Upper lobe of right lung (tissue), 1 donor: ENCODE data around the gene PLEKHH3. TPM values are rescaled to one million over a fixed set of nuclear protein-coding genes. Genes with fewer than 3 reads are reported as not detected.

Experiments used
- ATAC-seq: fragments of 200-7000 bp; cut with Tn5 transposase; one replicate; pipeline ENCODE4 v1.9.1; 2020; ENCODE audit warnings: mild to moderate bottlenecking, moderate library complexity
- DNase-seq: peaks from one replicate; pipeline ENCODE4 v3.0.0-alpha.2; 2020
- H3K27ac ChIP-seq: fragments of 200-600 bp; one replicate; pipeline ENCODE4 v1.8.0; 2022
- H3K27me3 ChIP-seq: fragments of 200-600 bp; one replicate; pipeline ENCODE4 v1.8.0; 2022; ENCODE audit warnings: mild to moderate bottlenecking
- H3K36me3 ChIP-seq: fragments of 200-600 bp; one replicate; pipeline ENCODE4 v1.8.0; 2022
- H3K4me1 ChIP-seq: fragments of 200-600 bp; one replicate; pipeline ENCODE4 v1.8.0; 2022
- H3K4me3 ChIP-seq: fragments of 200-600 bp; one replicate; pipeline ENCODE4 v1.8.0; 2022; ENCODE audit warnings: mild to moderate bottlenecking
- H3K9me3 ChIP-seq: fragments of 200-600 bp; one replicate; pipeline ENCODE4 v1.8.0; 2022
- CTCF ChIP-seq: fragments of 200-600 bp; IDR thresholded peaks from one replicate; pipeline ENCODE4 v1.8.0; 2022; ENCODE audit warnings: antibody characterized with exemption
- intact Hi-C: fragments of 100-400 bp; cut with DNase I; formaldehyde crosslinking; loops from one replicate; pipeline ENCODE4 v1.11.0; 2022
- long read RNA-seq: library from polyadenylated mRNA; unstranded; transcript quantifications from one replicate; pipeline ENCODE4 v2.0.0, GENCODE V29; 2021
- total RNA-seq: library from RNA; stranded (reverse); fragmentation: NEBNext Ultra II Directional; extraction: Animal tissue kit (Norgen Biotek cat#: 25700); gene quantifications from one replicate; pipeline ENCODE4 v1.2.1, GENCODE V29; 2021
- donor health status: DM: no; HTN: yes; CAD: no; lungs with severe emphysema.

The PLEKHH3 gene, protein sequence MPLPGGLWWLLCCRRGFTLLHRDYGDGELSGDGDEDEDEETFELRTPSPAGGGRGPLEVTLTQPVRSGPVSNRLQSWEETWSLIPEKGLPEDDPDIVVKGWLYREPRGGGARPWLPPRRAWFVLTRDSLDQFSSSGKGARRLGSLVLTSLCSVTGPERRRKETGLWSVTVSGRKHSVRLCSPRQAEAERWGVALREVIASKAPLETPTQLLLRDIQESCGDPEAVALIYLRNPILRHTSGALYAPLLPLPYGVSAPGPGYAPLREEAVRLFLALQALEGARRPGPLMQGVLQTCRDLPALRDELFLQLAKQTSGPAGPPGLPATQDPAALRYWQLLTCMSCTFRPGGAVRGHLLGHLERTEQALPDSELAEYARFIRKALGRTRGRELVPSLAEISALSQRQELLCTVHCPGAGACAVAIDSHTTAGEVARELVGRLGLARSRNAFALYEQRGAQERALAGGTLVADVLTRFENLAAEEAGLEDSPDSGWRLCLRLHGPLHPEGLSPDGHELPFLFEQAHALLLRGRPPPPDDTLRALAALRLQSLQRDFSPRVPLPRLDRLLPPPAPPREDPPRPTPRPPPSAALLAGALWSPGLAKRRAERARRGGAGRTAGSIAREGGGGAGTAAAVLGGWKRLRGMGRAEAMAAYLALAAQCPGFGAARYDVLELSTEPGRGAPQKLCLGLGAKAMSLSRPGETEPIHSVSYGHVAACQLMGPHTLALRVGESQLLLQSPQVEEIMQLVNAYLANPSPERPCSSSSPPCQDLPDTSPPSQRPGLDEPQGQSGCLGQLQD
- 26.4 TPM for total RNA-seq
- long read RNA-seq, transcript PLEKHH3-204 (13 exons, 2,983 nt): major isoform, 14 of 60 reads
- long read RNA-seq, transcript PLEKHH3-201 (13 exons, 2,987 nt): minor isoform, 10 of 60 reads
- long read RNA-seq, partial matches to known transcripts: 16 of 60 reads
- long read RNA-seq, other reads (novel, unspliced or antisense): 15 of 60 reads

GRCh38 chr17:42676424-42677011, at the start of gene PLEKHH3:
Gene PLEKHH3 (minus strand): TSS chr17:42676994. CDS start chr17:42676563, 431 bp downstream.
- TF ChIP-seq CTCF: peak; percentile 28
- intact Hi-C loops: loop anchor here (2.0 kb wide), 1 partner anchor 98 kb away; no protein-coding TSS in a partner anchor
- H3K4me1 ChIP-seq: peaks cover 54% of the 10 kb centered on the region
- H3K27me3 ChIP-seq: no peaks in the 10 kb centered on the region
- ATAC-seq (no peak), DNase-seq (no peak)
- peak within 1 kb of the TSS; percentile 89 for H3K27ac ChIP-seq
- no peaks in the 10 kb centered on the region for H3K9me3 ChIP-seq
- peak within 1 kb of the TSS; percentile 89 for H3K4me3 ChIP-seq
- peaks cover 22% of the 10 kb centered on the region for H3K36me3 ChIP-seq

DNA sequence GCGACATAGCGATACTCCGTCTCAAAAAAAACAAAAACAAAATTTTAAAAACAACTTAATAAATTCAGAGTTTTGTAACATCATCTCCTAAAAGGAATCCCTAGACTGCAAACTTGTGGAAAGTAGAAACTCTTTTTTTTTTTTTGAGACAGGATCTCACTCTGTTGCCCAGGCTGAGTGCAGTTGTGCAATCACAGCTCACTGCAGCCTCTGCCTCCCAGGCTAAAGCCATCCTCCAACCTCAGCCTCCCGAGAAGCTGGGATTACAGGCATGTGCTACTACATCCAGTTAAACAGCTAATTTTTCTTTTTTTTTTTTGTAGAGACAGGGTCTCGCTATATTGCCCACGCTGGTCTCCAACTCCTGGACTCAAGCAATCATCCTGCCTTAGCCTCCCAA, 48.3 kb upstream of the PLEKHH3 start:
- Histone ChIP-seq H3K27me3 (no peaks in the 10 kb centered on the region), H3K9me3 (no peaks in the 10 kb centered on the region), H3K36me3 (peaks cover 92% of the 10 kb centered on the region), H3K27ac (no peak overlapping the region), H3K4me3 (no peak overlapping the region), H3K4me1 (no peaks in the 10 kb centered on the region)
- intact Hi-C loops: no loop called here
- TF ChIP-seq CTCF: no peak
- no peak for DNase-seq
- ATAC-seq: no peak

DNA sequence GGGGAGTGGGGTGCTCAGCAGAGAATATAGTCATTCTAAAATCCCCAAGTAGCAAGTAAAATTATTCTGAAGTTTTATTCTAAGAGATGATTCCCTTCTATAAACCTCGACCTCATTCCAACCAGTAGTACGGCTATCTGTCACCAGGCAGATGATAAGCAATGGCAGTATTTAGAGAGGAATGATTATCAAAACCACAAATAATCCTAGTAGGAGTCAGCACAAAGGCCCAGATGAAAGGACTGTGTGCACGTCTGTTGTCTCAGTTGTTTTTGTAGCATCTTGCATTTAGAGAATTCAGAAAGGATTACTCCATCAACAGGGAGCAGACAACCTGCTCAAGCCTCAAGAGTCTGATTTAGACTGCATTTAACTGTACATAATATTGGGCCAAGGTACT, 46.8 kb upstream of the PLEKHH3 start:
- Histone ChIP-seq H3K27me3 (no peaks in the 10 kb centered on the region), H3K36me3 (peaks cover 99% of the 10 kb centered on the region), H3K4me3 (no peak overlapping the region), H3K27ac (no peak overlapping the region), H3K9me3 (no peaks in the 10 kb centered on the region), H3K4me1 (no peaks in the 10 kb centered on the region)
- DNase-seq (no peak), ATAC-seq (no peak)
- intact Hi-C loops: no loop called here
- TF ChIP-seq CTCF: no peak

DNA sequence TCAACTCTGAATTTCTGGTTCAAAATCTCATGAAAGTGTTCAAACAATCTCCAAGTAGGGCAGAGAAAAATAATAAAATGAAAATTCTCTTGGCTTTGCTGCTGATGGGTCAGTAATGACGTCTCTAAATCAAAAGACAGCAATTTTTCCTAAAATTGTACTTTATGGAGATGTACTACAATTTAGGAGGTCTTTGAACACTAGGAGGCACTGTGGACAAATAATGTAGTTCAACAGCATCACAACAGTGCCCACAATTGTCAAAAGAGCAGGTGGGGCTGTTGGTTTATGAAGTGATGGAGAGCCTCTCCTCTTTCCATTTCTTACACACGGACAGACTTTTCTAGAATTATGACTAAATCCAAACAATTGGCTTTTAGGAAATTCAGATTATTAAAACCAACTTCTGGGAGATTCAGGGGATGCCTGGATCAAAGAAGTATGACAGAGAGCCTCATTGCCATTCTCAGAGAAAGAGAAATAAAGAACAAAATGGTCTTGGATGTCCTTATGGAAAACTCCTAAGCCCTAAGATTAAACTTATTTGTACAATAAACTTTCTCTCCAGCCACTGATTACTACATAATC, 44.3 kb upstream of the PLEKHH3 start:
- ATAC-seq (peak; percentile 89), DNase-seq (no peak)
- H3K4me1 ChIP-seq: no peaks in the 10 kb centered on the region
- H3K27me3 ChIP-seq: no peaks in the 10 kb centered on the region
- H3K36me3 ChIP-seq: peaks cover 99% of the 10 kb centered on the region
- no peak overlapping the region for H3K27ac ChIP-seq
- peak; percentile 65 for TF ChIP-seq CTCF
- no peak overlapping the region for H3K4me3 ChIP-seq
- H3K9me3 ChIP-seq: no peaks in the 10 kb centered on the region
- intact Hi-C loops: loop anchor here (2.0 kb wide), 1 partner anchor 44 kb away; no protein-coding TSS in a partner anchor

DNA sequence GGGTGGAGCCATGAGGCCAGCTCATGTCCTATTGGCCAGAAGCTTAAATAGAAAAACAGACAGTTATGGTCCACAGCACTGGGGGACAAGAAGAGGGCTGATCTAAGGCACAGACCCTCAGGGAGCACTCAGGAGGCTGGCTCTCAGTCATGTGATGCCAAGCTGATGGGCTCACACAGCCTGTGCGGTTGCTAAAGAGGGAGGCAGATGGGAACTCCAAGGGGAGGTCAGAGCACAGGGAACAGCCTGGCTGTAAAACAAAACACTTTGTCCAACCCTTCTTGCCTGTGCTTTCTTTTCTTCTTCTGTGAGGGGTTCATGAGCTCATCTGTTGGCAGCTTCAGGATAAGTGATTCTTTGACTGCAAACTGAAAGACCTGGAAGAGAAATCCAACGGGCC, 32.8 kb upstream of the PLEKHH3 start:
- Histone ChIP-seq H3K4me3 (no peak overlapping the region), H3K27ac (no peak overlapping the region), H3K9me3 (no peaks in the 10 kb centered on the region), H3K4me1 (no peaks in the 10 kb centered on the region), H3K36me3 (peaks cover 100% of the 10 kb centered on the region), H3K27me3 (no peaks in the 10 kb centered on the region)
- DNase-seq: no peak
- no peak for ATAC-seq
- intact Hi-C loops: no loop called here
- TF ChIP-seq CTCF: no peak
